NT2/D1 (cell line): ENCODE measurements around the gene IL3RA.
"Not testable (repeated sequence)": the region's sequence is repeated elsewhere in the genome, so short reads cannot be mapped to it uniquely, and the experiment has no call there.

Source experiments
- DNase-seq: peaks from one replicate; pipeline ENCODE4 v3.0.0-alpha.2; 2011; ENCODE audit warnings: low read depth, low spot score
- H3K27me3 ChIP-seq: 2 replicates; pipeline ENCODE4 v1.6.0; 2011; ENCODE audit warnings: mild to moderate bottlenecking; ENCODE audit not compliant: insufficient read length, insufficient read depth
- H3K36me3 ChIP-seq: 2 replicates; pipeline ENCODE4 v1.6.1; 2011; ENCODE audit warnings: mild to moderate bottlenecking, low read length, mixed read lengths; ENCODE audit not compliant: insufficient read depth, insufficient read length
- H3K4me1 ChIP-seq: 2 replicates; pipeline ENCODE4 v1.5.1; 2011; ENCODE audit not compliant: insufficient read depth, insufficient read length
- H3K4me3 ChIP-seq: 2 replicates; pipeline ENCODE4 v1.5.1; 2011; ENCODE audit warnings: low read depth; ENCODE audit not compliant: insufficient read length
- H3K9ac ChIP-seq: 2 replicates; pipeline ENCODE4 v1.6.0; 2011; ENCODE audit warnings: low read depth; ENCODE audit not compliant: insufficient read length
- H3K9me3 ChIP-seq: 2 replicates; pipeline ENCODE4 v1.5.1; 2011; ENCODE audit warnings: mild to moderate bottlenecking, low read length; ENCODE audit not compliant: insufficient read depth
- SUZ12 ChIP-seq: IDR thresholded peaks from 2 replicates; pipeline ENCODE4 v1.6.1; 2011; ENCODE audit not compliant: insufficient read length, insufficient read depth; ENCODE audit errors: extremely low read depth
- YY1 ChIP-seq: IDR thresholded peaks from 2 replicates; pipeline ENCODE4 v1.6.1; 2011; ENCODE audit not compliant: insufficient read length, insufficient read depth
- ZNF274 ChIP-seq: IDR thresholded peaks from 2 replicates; pipeline ENCODE4 v1.6.1; 2011; ENCODE audit warnings: mild to moderate bottlenecking, low read depth, low read length

The IL3RA gene

GRCh38 chrX:1424147-1424851 lies 87.7 kb downstream of the IL3RA start:
- TF ChIP-seq ZNF274 (no peak), YY1 (no peak)
- H3K27me3 ChIP-seq, result no peaks in the 10 kb centered on the region
- no peak overlapping the region for H3K4me3 ChIP-seq
- H3K9me3 ChIP-seq, result no peaks in the 10 kb centered on the region
- no peak overlapping the region for H3K9ac ChIP-seq
- no peak for DNase-seq
- peaks cover 5% of the 10 kb centered on the region for H3K4me1 ChIP-seq
- H3K36me3 ChIP-seq, result peaks cover 44% of the 10 kb centered on the region

GRCh38 chrX:1425381-1425780 lies 88.8 kb downstream of the IL3RA start:
- Histone ChIP-seq H3K9me3 (no peaks in the 10 kb centered on the region), H3K9ac (no peak overlapping the region), H3K36me3 (peaks cover 48% of the 10 kb centered on the region), H3K4me1 (peaks cover under 1% of the 10 kb centered on the region), H3K4me3 (no peak overlapping the region), H3K27me3 (no peaks in the 10 kb centered on the region)
- no peak for DNase-seq
- TF ChIP-seq ZNF274, result no peak
- TF ChIP-seq SUZ12, result no peak
- TF ChIP-seq YY1, result no peak

GRCh38 chrX:1426321-1426720 lies 89.7 kb downstream of the IL3RA start:
- H3K9ac ChIP-seq, H3K27me3 ChIP-seq, H3K4me3 ChIP-seq, DNase-seq, H3K9me3 ChIP-seq, H3K4me1 ChIP-seq: not testable (repeated sequence)
- H3K36me3 ChIP-seq, result peaks cover 47% of the 10 kb centered on the region

- DNase-seq, result no peak
- H3K9ac ChIP-seq, result no peak overlapping the region
- no peaks in the 10 kb centered on the region for H3K27me3 ChIP-seq
- H3K9me3 ChIP-seq, result no peaks in the 10 kb centered on the region
- peaks cover 50% of the 10 kb centered on the region for H3K36me3 ChIP-seq
- H3K4me1 ChIP-seq, result peaks cover 2% of the 10 kb centered on the region
- TF ChIP-seq SUZ12 (no peak), YY1 (no peak), ZNF274 (no peak)
- no peak overlapping the region for H3K4me3 ChIP-seq
These were observed 91.2 kb downstream of the IL3RA start for GRCh38 chrX:1427756-1428155.

- TF ChIP-seq SUZ12 (no peak), YY1 (no peak), ZNF274 (no peak)
- Histone ChIP-seq H3K27me3 (no peaks in the 10 kb centered on the region), H3K4me3 (no peak overlapping the region), H3K36me3 (peaks cover 52% of the 10 kb centered on the region), H3K9ac (no peak overlapping the region), H3K9me3 (no peaks in the 10 kb centered on the region), H3K4me1 (peaks cover 7% of the 10 kb centered on the region)
- DNase-seq, result no peak
These were observed 93.9 kb downstream of the IL3RA start for GRCh38 chrX:1430451-1430850.
